GM18517 (cell line): Measurements from ENCODE around the gene GLIS2.

ENCODE experiments used
- ATAC-seq: cut with Tn5 transposase; IDR thresholded peaks from one replicate; pipeline ENCODE4 v1.9.1; 2021; ENCODE audit warnings: mild to moderate bottlenecking, moderate library complexity; ENCODE audit not compliant: unreplicated experiment

Gene GLIS2

GRCh38 chr16:4315186-4316107, at the start of gene GLIS2:
Gene GLIS2, plus strand, starts transcription at chr16:4316067. Its CDS starts 16,214 bp downstream, at chr16:4332281.
- no peak for ATAC-seq

- no peak for ATAC-seq
Observed at GRCh38 chr16:4266372-4266771, 49.5 kb upstream of the GLIS2 start.

GRCh38 chr16:4270091-4270490, 45.8 kb upstream of the GLIS2 start:
- ATAC-seq, result no peak

- no peak for ATAC-seq
Observed at GRCh38 chr16:4270595-4270994, 45.3 kb upstream of the GLIS2 start.

- peak; percentile 59 for ATAC-seq
Observed at GRCh38 chr16:4271176-4272113, 44.4 kb upstream of the GLIS2 start.

- ATAC-seq, result no peak
Observed at GRCh38 chr16:4272114-4272956, 43.5 kb upstream of the GLIS2 start.

GRCh38 chr16:4273858-4274311, 42.0 kb upstream of the GLIS2 start:
- ATAC-seq, result no peak

GRCh38 chr16:4275861-4276260, 40.0 kb upstream of the GLIS2 start:
- ATAC-seq, result no peak

- no peak for ATAC-seq
Observed at GRCh38 chr16:4277987-4278513, 37.8 kb upstream of the GLIS2 start.

- no peak for ATAC-seq
Observed at GRCh38 chr16:4280625-4281024, 35.2 kb upstream of the GLIS2 start.

GRCh38 chr16:4283441-4283840, 32.4 kb upstream of the GLIS2 start:
- no peak for ATAC-seq

GRCh38 chr16:4283939-4284338, 31.9 kb upstream of the GLIS2 start:
- ATAC-seq, result no peak

GRCh38 chr16:4285167-4285566, 30.7 kb upstream of the GLIS2 start:
- no peak for ATAC-seq

GRCh38 chr16:4288148-4288921, 27.5 kb upstream of the GLIS2 start:
- no peak for ATAC-seq

GRCh38 chr16:4290236-4290830, 25.5 kb upstream of the GLIS2 start:
- no peak for ATAC-seq

GRCh38 chr16:4291699-4292098, 24.2 kb upstream of the GLIS2 start:
- ATAC-seq, result no peak

- no peak for ATAC-seq
Observed at GRCh38 chr16:4293181-4293716, 22.6 kb upstream of the GLIS2 start.

- no peak for ATAC-seq
Observed at GRCh38 chr16:4293822-4294457, 21.9 kb upstream of the GLIS2 start.
